NCI-H1417 (cell line): ENCODE results near the gene TMEM8B.

Experiments
- DNase-seq, 3 experiments: peaks; one replicate each; lab custom pipeline; 2025; lab: John Stamatoyannopoulos, UW

The TMEM8B gene

GRCh38 chr9:35840881-35841644 is 12.0 kb downstream of the TMEM8B start:
- DNase-seq = no peak

- DNase-seq = no peak
Measured at GRCh38 chr9:35841645-35841900, 12.5 kb downstream of the TMEM8B start.

GRCh38 chr9:35842020-35842745 is 13.2 kb downstream of the TMEM8B start:
- no peak for DNase-seq

GRCh38 chr9:35842795-35843194 is 13.8 kb downstream of the TMEM8B start:
- no peak for DNase-seq

- no peak for DNase-seq
Measured at GRCh38 chr9:35844628-35845270, 15.7 kb downstream of the TMEM8B start.

GRCh38 chr9:35845824-35846771 is 17.1 kb downstream of the TMEM8B start:
- no peak for DNase-seq

- DNase-seq = no peak
Measured at GRCh38 chr9:35847792-35848572, 19.0 kb downstream of the TMEM8B start.

- DNase-seq = no peak
Measured at GRCh38 chr9:35852267-35852815, 23.3 kb downstream of the TMEM8B start.

GRCh38 chr9:35852876-35853865 is 24.1 kb downstream of the TMEM8B start:
- DNase-seq = no peak

GRCh38 chr9:35854091-35854762 is 25.2 kb downstream of the TMEM8B start:
- no peak for DNase-seq

- no peak for DNase-seq
Measured at GRCh38 chr9:35856206-35856605, 27.2 kb downstream of the TMEM8B start.

- no peak for DNase-seq
Measured at GRCh38 chr9:35856882-35857281, 27.9 kb downstream of the TMEM8B start.

GRCh38 chr9:35858458-35858857 is 29.4 kb downstream of the TMEM8B start:
- no peak for DNase-seq

- DNase-seq = peak in 1 of 3 experiments; percentile 2
Measured at GRCh38 chr9:35859310-35859989, 30.4 kb downstream of the TMEM8B start.

- no peak for DNase-seq
Measured at GRCh38 chr9:35859990-35860339, 30.9 kb downstream of the TMEM8B start.

GRCh38 chr9:35861161-35861897 is 32.3 kb downstream of the TMEM8B start:
- DNase-seq = no peak

- no peak for DNase-seq
Measured at GRCh38 chr9:35862328-35862727, 33.3 kb downstream of the TMEM8B start.

- no peak for DNase-seq
Measured at GRCh38 chr9:35863583-35863982, 34.6 kb downstream of the TMEM8B start.
